Psoas muscle (tissue), 8 donors: ENCODE data around the gene KIAA1671. TPM values are rescaled to one million over a fixed set of nuclear protein-coding genes. Genes with fewer than 3 reads are reported as not detected.

Experiments
- ATAC-seq, 4 donors: fragments of 200-7000 bp; cut with Tn5 transposase; one replicate each; pipeline ENCODE4 v1.9.1; 2020; ENCODE audit warnings: moderate library complexity in 3 of 4, mild to moderate bottlenecking in 2 of 4
- DNase-seq, 2 donors: peaks; one replicate each; pipeline ENCODE4 v3.0.0-alpha.2; 2020
- H3K27ac ChIP-seq: fragments of 200-600 bp; one replicate; pipeline ENCODE4 v1.8.0; 2022
- H3K27me3 ChIP-seq, 3 donors: fragments of 200-600 bp in 1 of 3; one replicate each; pipeline versions ENCODE4 v1.6.1 to v1.8.0; 2013 to 2022; ENCODE audit warnings: low read length in 2 of 3, mild to moderate bottlenecking in 2 of 3, moderate library complexity in 1 of 3; ENCODE audit not compliant: insufficient read depth in 3 of 3
- H3K36me3 ChIP-seq, 2 donors: fragments of 200-600 bp in 1 of 2; one replicate each; pipeline versions ENCODE4 v1.6.1 to v1.8.0; 2013 to 2022; ENCODE audit warnings: low read depth in 1 of 2, mild to moderate bottlenecking in 1 of 2, moderate library complexity in 1 of 2; ENCODE audit not compliant: insufficient read depth in 1 of 2
- H3K4me1 ChIP-seq: fragments of 200-600 bp; one replicate; pipeline ENCODE4 v1.8.0; 2022
- H3K4me3 ChIP-seq: fragments of 200-600 bp; one replicate; pipeline ENCODE4 v1.8.0; 2022; ENCODE audit warnings: mild to moderate bottlenecking
- H3K9me3 ChIP-seq: fragments of 200-600 bp; one replicate; pipeline ENCODE4 v1.8.0; 2022
- CTCF ChIP-seq: fragments of 200-600 bp; IDR thresholded peaks from one replicate; pipeline ENCODE4 v1.8.0; 2022; ENCODE audit warnings: antibody characterized with exemption
- WGBS, 3 donors: extraction: QIAGEN DNeasy Blood & Tissue Kit; methylation state at CpG; one replicate each; pipeline versions ENCODE4 v1.1.6 to v1.1.7; 2013; 5-methylcytosine and 5-hydroxymethylcytosine counted together
- intact Hi-C, 2 donors: fragments of 100-400 bp; cut with DNase I; formaldehyde crosslinking; loops; one replicate each; pipeline versions ENCODE4 v1.11.0 to v1.14.2; 2022
- polyA plus RNA-seq, 3 donors: library from polyadenylated mRNA; stranded (reverse); fragments of 200-250 nt; gene quantifications; one replicate each; pipeline ENCODE4 v1.2.3, GENCODE V29; 2013
- total RNA-seq, 4 donors: library from RNA; stranded (reverse); fragmentation: NEBNext Ultra II Directional in 2 of 4; extraction: Animal tissue kit (Norgen Biotek cat#: 25700) in 2 of 4; gene quantifications; one replicate each; pipeline versions ENCODE4 v1.2.1 to v1.2.4, GENCODE V29; 2021 to 2023
- donor health status: healthy with polysubstance abuse.
- donor health status: DM: no; HTN: no; CAD: no; lungs with moderate emphysema.
- donor health status: Bipolar disorder and iron deficiency.
- donor health status: healthy.
- donor health status: DM: yes; HTN: yes; CAD: no.
- donor health status: DM: no; HTN: no; CAD: no.
- donor health status: DM: no; HTN: no; CAD: no.
- donor health status: DM: yes; HTN: yes; CAD: no.

KIAA1671 gene
- total and polyA plus RNA-seq, 7 donors: 1.9 to 56.9 (median 15.8) TPM

- Histone ChIP-seq H3K27me3 (no peaks in the 10 kb centered on the region), H3K27ac (no peak overlapping the region), H3K36me3 (no peaks in the 10 kb centered on the region), H3K9me3 (no peaks in the 10 kb centered on the region), H3K4me3 (no peak overlapping the region), H3K4me1 (peaks cover 7% of the 10 kb centered on the region)
- WGBS, 3 donors: 89 to 95% (median 92%) methylated on average over 5 of the region's 5 CpGs
- ATAC-seq: no peak
- intact Hi-C loops: loop anchor here in 1 of 2 donors (10.0 kb wide), 1 partner anchor 295 kb away; no protein-coding TSS in a partner anchor
- no peak for DNase-seq
- TF ChIP-seq CTCF: no peak
Measured at GRCh38 chr22:25059438-25059837, 106.9 kb downstream of the KIAA1671 start.

- 54 to 76% (median 61%) methylated on average over 10 of the region's 10 CpGs for WGBS, 3 donors
- Histone ChIP-seq H3K9me3 (no peaks in the 10 kb centered on the region), H3K27me3 (peaks cover 0 to 2% (median 0%) of the 10 kb centered on the region in 3 donors), H3K36me3 (no peaks in the 10 kb centered on the region), H3K27ac (no peak overlapping the region), H3K4me1 (peaks cover 7% of the 10 kb centered on the region), H3K4me3 (no peak overlapping the region)
- ATAC-seq (peak; percentile 49 to 78 (median 71)), DNase-seq (no peak)
- intact Hi-C loops: no loop called here
- TF ChIP-seq CTCF: peak; percentile 16
Measured at GRCh38 chr22:25060522-25061071, 108.1 kb downstream of the KIAA1671 start.

- peaks cover 7% of the 10 kb centered on the region for H3K4me1 ChIP-seq
- no peaks in the 10 kb centered on the region for H3K36me3 ChIP-seq
- H3K4me3 ChIP-seq: no peak overlapping the region
- TF ChIP-seq CTCF: no peak
- WGBS, 3 donors: 90 to 93% (median 93%) methylated on average over 5 of the region's 5 CpGs
- H3K27me3 ChIP-seq: peaks cover 0 to 2% (median 0%) of the 10 kb centered on the region in 3 donors
- ATAC-seq (no peak), DNase-seq (no peak)
- no peaks in the 10 kb centered on the region for H3K9me3 ChIP-seq
- H3K27ac ChIP-seq: no peak overlapping the region
- intact Hi-C loops: no loop called here
Measured at GRCh38 chr22:25061134-25061533, 108.6 kb downstream of the KIAA1671 start.

- Histone ChIP-seq H3K4me3 (no peak overlapping the region), H3K27ac (no peak overlapping the region), H3K4me1 (peaks cover 7% of the 10 kb centered on the region), H3K9me3 (no peaks in the 10 kb centered on the region), H3K36me3 (no peaks in the 10 kb centered on the region), H3K27me3 (peaks cover 0 to 2% (median 0%) of the 10 kb centered on the region in 3 donors)
- DNase-seq (no peak), ATAC-seq (no peak)
- WGBS, 3 donors: 85 to 90% (median 86%) methylated on average over 8 of the region's 8 CpGs
- intact Hi-C loops: no loop called here
- no peak for TF ChIP-seq CTCF
Measured at GRCh38 chr22:25061605-25062376, 109.3 kb downstream of the KIAA1671 start.
